H1 (cell line): Measurements from ENCODE around the gene VRK2. TPM values are rescaled to one million over a fixed set of nuclear protein-coding genes. Genes with fewer than 3 reads are reported as not detected.

Experiments used
- CTCF ChIA-PET: fragments of 300-600 bp; sonication (Branson Sonifier 250); formaldehyde crosslinking; loops from one replicate; lab custom pipeline; 2021; ENCODE audit not compliant: partially characterized antibody; lab: Charles Lee
- POLR2A ChIA-PET: fragments of 300-600 bp; sonication (Branson Sonifier 250); formaldehyde crosslinking; loops from one replicate; lab custom pipeline; 2021; ENCODE audit warnings: inconsistent platforms; ENCODE audit not compliant: partially characterized antibody; lab: Charles Lee
- DNase-seq, 2 experiments: peaks; one replicate each; pipeline versions ENCODE4 v3.0.0 to v3.0.0-alpha.2; 2010 to 2022; ENCODE audit warnings: low spot score in 2 of 2, low read depth in 1 of 2, mixed read lengths in 1 of 2
- FAIRE-seq: peaks from 2 replicates; lab custom pipeline; 2011; peaks lifted over from hg19 to GRCh38; lab: Jason Lieb, UNC
- H2AFZ ChIP-seq: 2 replicates; pipeline ENCODE4 v1.8.1; 2012; ENCODE audit warnings: low read length, inconsistent platforms
- H2AK5ac ChIP-seq: 2 replicates; pipeline ENCODE4 v1.6.1; 2013; ENCODE audit warnings: low read depth, low read length
- H2BK120ac ChIP-seq: replicated peaks from 2 replicates; pipeline ENCODE3; 2013; ENCODE audit warnings: low read depth, low read length, inconsistent platforms
- H2BK12ac ChIP-seq: 2 replicates; pipeline ENCODE4 v1.6.1; 2013; ENCODE audit warnings: low read depth, low read length
- H2BK15ac ChIP-seq: 2 replicates; pipeline ENCODE4 v1.6.1; 2013; ENCODE audit warnings: low read length
- H2BK20ac ChIP-seq: 2 replicates; pipeline ENCODE4 v1.6.1; 2013; ENCODE audit warnings: low read length
- H2BK5ac ChIP-seq: 2 replicates; pipeline ENCODE4 v1.6.1; 2013; ENCODE audit warnings: low read depth, low read length
- H3K14ac ChIP-seq: 2 replicates; pipeline ENCODE4 v1.6.1; 2013; ENCODE audit warnings: inconsistent platforms; ENCODE audit not compliant: insufficient read length
- H3K18ac ChIP-seq: 2 replicates; pipeline ENCODE4 v1.6.1; 2013; ENCODE audit warnings: low read length; ENCODE audit errors: extremely low read depth
- H3K23ac ChIP-seq: 2 replicates; pipeline ENCODE4 v1.6.1; 2013; ENCODE audit warnings: inconsistent platforms; ENCODE audit not compliant: insufficient read length
- H3K23me2 ChIP-seq: 2 replicates; pipeline ENCODE4 v1.6.1; 2013; ENCODE audit warnings: low read depth, low read length
- H3K27ac ChIP-seq: 2 replicates; pipeline ENCODE4 v1.6.1; 2011; ENCODE audit warnings: low read depth, low read length, inconsistent platforms
- H3K27me3 ChIP-seq, 4 experiments: replicated peaks in 1 of 4; 1 replicate in 1 of 4; 2 replicates in 3 of 4; pipeline versions ENCODE4 v1.6.1 to v1.8.1; 2011 to 2013; ENCODE audit warnings: low read length in 3 of 4, mild to moderate bottlenecking in 3 of 4, inconsistent platforms in 2 of 4, mixed read lengths in 2 of 4, moderate library complexity in 1 of 4; ENCODE audit not compliant: control insufficient read depth in 3 of 4, insufficient read depth in 3 of 4; ENCODE audit errors: extremely low read depth in 1 of 4
- H3K36me3 ChIP-seq, 4 experiments: 2 replicates each; pipeline versions ENCODE4 v1.6.1 to v1.8.1; 2011 to 2013; ENCODE audit warnings: mild to moderate bottlenecking in 4 of 4, low read length in 3 of 4, moderate library complexity in 2 of 4, control low read depth in 1 of 4, inconsistent platforms in 1 of 4; ENCODE audit not compliant: insufficient read depth in 4 of 4, control insufficient read depth in 2 of 4
- H3K4ac ChIP-seq: replicated peaks from 2 replicates; pipeline ENCODE3; 2013; ENCODE audit warnings: low read length, low read depth, mixed read lengths, inconsistent platforms; ENCODE audit not compliant: insufficient read length
- H3K4me1 ChIP-seq, 4 experiments: replicated peaks in 1 of 4; 1 replicate in 1 of 4; 2 replicates in 3 of 4; pipeline versions ENCODE4 v1.6.1 to v1.8.1; 2011 to 2013; ENCODE audit warnings: low read length in 3 of 4, inconsistent platforms in 2 of 4, mixed read lengths in 1 of 4; ENCODE audit not compliant: insufficient read depth in 4 of 4, control insufficient read depth in 3 of 4
- H3K4me2 ChIP-seq, 2 experiments: 2 replicates each; pipeline versions ENCODE4 v1.6.1 to v1.8.1; 2011 to 2013; ENCODE audit warnings: low read depth in 2 of 2, low read length in 2 of 2, control low read depth in 1 of 2, inconsistent platforms in 1 of 2, mild to moderate bottlenecking in 1 of 2; ENCODE audit not compliant: insufficient read depth in 1 of 2
- H3K4me3 ChIP-seq, 4 experiments: fragments of 200-600, 300-600 bp in 1 of 4; sonication (generic), shearing (Covaris generic), sonication (Bioruptor Twin) in 1 of 4; 2 replicates each; pipeline versions ENCODE4 v1.5.1 to v1.8.1; 2011 to 2016; ENCODE audit warnings: low read length in 4 of 4, low read depth in 3 of 4, control low read depth in 2 of 4, inconsistent platforms in 2 of 4, mild to moderate bottlenecking in 2 of 4, mixed read lengths in 1 of 4, moderate library complexity in 1 of 4; ENCODE audit not compliant: insufficient read depth in 2 of 4; ENCODE audit errors: extremely low read depth in 1 of 4
- H3K56ac ChIP-seq: replicated peaks from 2 replicates; pipeline ENCODE3; 2013; ENCODE audit warnings: low read depth, mild to moderate bottlenecking, mixed read lengths, low read length, inconsistent platforms; ENCODE audit not compliant: insufficient read length
- H3K79me1 ChIP-seq: 2 replicates; pipeline ENCODE4 v1.6.1; 2013; ENCODE audit warnings: low read depth, low read length, control low read depth
- H3K79me2 ChIP-seq, 2 experiments: 2 replicates each; pipeline versions ENCODE4 v1.6.1 to v1.8.1; 2012 to 2013; ENCODE audit warnings: low read length in 2 of 2, mild to moderate bottlenecking in 2 of 2, inconsistent platforms in 1 of 2; ENCODE audit not compliant: insufficient read depth in 2 of 2, control insufficient read depth in 1 of 2
- H3K9ac ChIP-seq, 4 experiments: replicated peaks in 1 of 4; 1 replicate in 1 of 4; 2 replicates in 3 of 4; pipeline versions ENCODE4 v1.6.1 to v1.8.1; 2011 to 2013; ENCODE audit warnings: low read depth in 3 of 4, low read length in 3 of 4, control low read depth in 2 of 4, mild to moderate bottlenecking in 2 of 4, moderate library complexity in 2 of 4, inconsistent platforms in 1 of 4; ENCODE audit errors: extremely low read depth in 1 of 4
- H3K9me3 ChIP-seq, 2 experiments: 2 replicates each; pipeline versions ENCODE4 v1.6.1 to v1.8.1; 2012 to 2013; ENCODE audit warnings: mild to moderate bottlenecking in 2 of 2, moderate library complexity in 2 of 2, control low read depth in 1 of 2, inconsistent platforms in 1 of 2, low read depth in 1 of 2, low read length in 1 of 2, mixed read lengths in 1 of 2; ENCODE audit not compliant: insufficient read depth in 2 of 2
- H4K20me1 ChIP-seq, 2 experiments: replicated peaks in 1 of 2; 2 replicates each; pipeline versions ENCODE3 to v1.8.1; 2011 to 2013; ENCODE audit warnings: inconsistent platforms in 2 of 2, low read length in 2 of 2, mild to moderate bottlenecking in 1 of 2; ENCODE audit not compliant: insufficient read depth in 2 of 2, control insufficient read depth in 1 of 2
- H4K5ac ChIP-seq: 2 replicates; pipeline ENCODE4 v1.6.1; 2013; ENCODE audit warnings: low read length, low read depth, mixed read lengths, inconsistent platforms; ENCODE audit not compliant: insufficient read length
- H4K8ac ChIP-seq: 2 replicates; pipeline ENCODE4 v1.8.0; 2013; ENCODE audit warnings: mild to moderate bottlenecking, moderate library complexity, low read length, inconsistent platforms; ENCODE audit not compliant: insufficient read depth; ENCODE audit errors: extremely low read depth
- H4K91ac ChIP-seq: replicated peaks from 2 replicates; pipeline ENCODE3; 2013; ENCODE audit warnings: low read length, mixed read lengths, inconsistent platforms; ENCODE audit not compliant: insufficient read length
- CBX5 ChIP-seq: fragments of 300-800, 300-1000 bp; sonication (generic); IDR thresholded peaks from 2 replicates; pipeline ENCODE4 v1.7.1; 2016; ENCODE audit warnings: antibody characterized with exemption, low read length, low read depth
- EGR1 ChIP-seq: IDR thresholded peaks from 2 replicates; pipeline ENCODE4 v1.6.1; 2011; ENCODE audit warnings: low read depth, low read length, borderline replicate concordance
- SAP30 ChIP-seq: fragments of 300-600 bp; sonication (generic); IDR thresholded peaks from 2 replicates; pipeline ENCODE4 v1.7.1; 2012; ENCODE audit warnings: low read length, moderate library complexity, mild to moderate bottlenecking, inconsistent platforms; ENCODE audit not compliant: insufficient read depth, insufficient replicate concordance
- SIRT6 ChIP-seq: IDR thresholded peaks from one replicate; pipeline ENCODE4 v1.7.1; 2012; ENCODE audit warnings: low read length, inconsistent platforms
- SP1 ChIP-seq: IDR thresholded peaks from 2 replicates; pipeline ENCODE4 v1.6.1; 2011; ENCODE audit warnings: low read depth, low read length
- WGBS, 2 experiments: shearing (Covaris generic) in 1 of 2; methylation state at CpG; one replicate each; pipeline versions ENCODE4 v1.1.6 to v1.1.7; 2013 to 2015; ENCODE audit warnings: low lambda C conversion rate in 2 of 2, mixed read lengths in 2 of 2, inconsistent platforms in 1 of 2, low coverage in 1 of 2, missing lambda C conversion rate in 1 of 2; ENCODE audit not compliant: insufficient replicate concordance in 2 of 2, insufficient coverage in 1 of 2, insufficient read length in 1 of 2; ENCODE audit errors: extremely low coverage in 1 of 2, missing lambda C conversion rate in 1 of 2; 5-methylcytosine and 5-hydroxymethylcytosine counted together
- polyA plus RNA-seq, 7 experiments: library from polyadenylated mRNA; depleted of rRNA in 3 of 7; stranded (reverse) in 5 of 7; unstranded in 2 of 7; fragments of >200 nt in 5 of 7; fragments of 200-250 nt in 2 of 7; gene quantifications; 1 replicate in 5 of 7; 2 replicates in 1 of 7; 4 replicates in 1 of 7; pipeline versions ENCODE4 v1.2.1 to v1.2.3, GENCODE V29; 2011 to 2013; ENCODE audit warnings: missing spikeins in 2 of 7, mixed read lengths in 2 of 7
- total RNA-seq: library from RNA; stranded (reverse); fragmentation: NEBNext Ultra II Directional; extraction: Animal tissue kit (Norgen Biotek cat#: 25700); gene quantifications from 2 replicates; pipeline ENCODE4 v1.2.1, GENCODE V29; 2021
- TF ChIP-seq, protein P1 (sequence below): IDR thresholded peaks from 2 replicates; pipeline ENCODE4 v1.6.1; 2012; ENCODE audit warnings: inconsistent platforms
- TF ChIP-seq, protein P2 (sequence below): IDR thresholded peaks from 2 replicates; pipeline ENCODE4 v1.6.1; 2012; ENCODE audit warnings: inconsistent platforms

Gene VRK2
- total and polyA plus RNA-seq, 2 of the 8 experiments (the other 6 are each of a cell fraction or from before 2014, with no cell fraction given): 7.6 to 27.8 TPM

DNA sequence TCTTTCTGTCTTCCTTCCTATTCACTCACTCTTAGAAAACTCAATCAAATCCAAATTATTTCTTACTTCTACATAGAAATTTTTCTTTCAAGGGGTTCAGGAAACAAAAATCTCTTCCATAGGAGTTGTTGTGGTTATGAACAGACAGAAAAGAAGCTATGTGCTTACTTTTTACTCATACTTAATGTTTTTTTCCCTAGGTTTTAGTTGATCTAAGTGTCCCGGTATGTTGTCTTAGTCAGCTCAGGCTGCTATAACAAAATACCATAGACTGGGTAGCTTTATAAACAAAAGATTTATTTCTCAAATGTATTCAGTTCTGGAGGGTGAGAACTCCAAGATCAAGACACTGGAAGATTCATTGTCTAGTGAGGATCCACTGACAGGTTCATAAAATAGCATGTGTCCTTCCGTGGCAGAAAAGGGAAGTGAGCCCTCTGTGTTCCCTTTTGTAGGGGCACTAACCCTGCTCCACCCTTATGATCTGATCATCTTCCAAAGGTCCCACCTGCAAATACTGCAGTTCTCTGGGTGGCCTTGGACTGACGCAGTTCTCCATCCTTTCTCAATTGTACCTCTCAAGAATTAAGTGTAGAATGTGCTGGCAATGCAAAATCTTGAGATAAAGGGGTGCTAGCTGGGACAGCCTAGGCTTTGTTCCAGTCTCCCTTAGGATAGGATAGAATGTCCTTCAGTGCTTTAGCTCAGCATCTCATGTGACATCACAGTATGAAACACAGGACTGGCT lies 14.4 kb upstream of the VRK2 start:
- Histone ChIP-seq H2AFZ (no peak overlapping the region), H3K9me3 (no peaks in the 10 kb centered on the region), H3K23me2 (no peaks in the 10 kb centered on the region), H2AK5ac (no peak overlapping the region), H3K9ac (no peak overlapping the region), H2BK12ac (no peak overlapping the region), H3K79me1 (no peaks in the 10 kb centered on the region), H4K20me1 (no peaks in the 10 kb centered on the region), H2BK120ac (no peak overlapping the region), H3K4me1 (no peaks in the 10 kb centered on the region), H3K27ac (no peak overlapping the region), H2BK20ac (no peak overlapping the region), H3K56ac (no peak overlapping the region), H3K79me2 (no peaks in the 10 kb centered on the region), H2BK15ac (no peak overlapping the region), H3K27me3 (no peaks in the 10 kb centered on the region), H3K4me3 (no peak overlapping the region), H3K4ac (no peak overlapping the region), H3K36me3 (no peaks in the 10 kb centered on the region), H3K14ac (no peak overlapping the region), H2BK5ac (no peak overlapping the region), H4K91ac (no peak overlapping the region), H3K4me2 (no peak overlapping the region), H4K8ac (no peak overlapping the region), H3K23ac (no peak overlapping the region), H3K18ac (no peak overlapping the region), H4K5ac (no peak overlapping the region)
- ChIA-PET POLR2A (interaction anchor here (1.0 to 1.4 kb wide), 2 partner anchors 13 to 14 kb away, joined by 3 to 4 read pairs; partner anchors contain the start of gene VRK2), CTCF (interaction anchor here (0.6 kb wide), 1 partner anchor 10 kb away, joined by 3 read pairs; no protein-coding TSS in a partner anchor)
- 89% methylated on average over 3 of the region's 3 CpGs; no CpG with 5 or more reads in 1 of the 2 experiments for WGBS, 2 experiments
- FAIRE-seq: no peak
- DNase-seq: no peak
- TF ChIP-seq, protein P1, sequence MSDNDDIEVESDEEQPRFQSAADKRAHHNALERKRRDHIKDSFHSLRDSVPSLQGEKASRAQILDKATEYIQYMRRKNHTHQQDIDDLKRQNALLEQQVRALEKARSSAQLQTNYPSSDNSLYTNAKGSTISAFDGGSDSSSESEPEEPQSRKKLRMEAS: no peak
- TF ChIP-seq SP1: no peak
- no peak for TF ChIP-seq SAP30
- TF ChIP-seq SIRT6: no peak
- TF ChIP-seq, protein P2, sequence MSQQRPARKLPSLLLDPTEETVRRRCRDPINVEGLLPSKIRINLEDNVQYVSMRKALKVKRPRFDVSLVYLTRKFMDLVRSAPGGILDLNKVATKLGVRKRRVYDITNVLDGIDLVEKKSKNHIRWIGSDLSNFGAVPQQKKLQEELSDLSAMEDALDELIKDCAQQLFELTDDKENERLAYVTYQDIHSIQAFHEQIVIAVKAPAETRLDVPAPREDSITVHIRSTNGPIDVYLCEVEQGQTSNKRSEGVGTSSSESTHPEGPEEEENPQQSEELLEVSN: no peak
- TF ChIP-seq EGR1: no peak
- TF ChIP-seq CBX5: no peak
